ENCODE results near the gene CEP44.

- no peak for TF ChIP-seq POLR2A (IDR thresholded peaks at IDR 0.05)
- TF ChIP-seq CTCF (IDR thresholded peaks at IDR 0.05): no peak
Observed at GRCh38 chr4:174362340-174362739, 78.6 kb downstream of the CEP44 start.
